HEK293 (cell line): ENCODE measurements around the gene THOC7.

Source experiments
- CTCF ChIA-PET: fragments of 350-600 bp; formaldehyde crosslinking; extraction: SDS; loops from one replicate; lab custom pipeline; 2021; ENCODE audit warnings: antibody characterized with exemption; lab: Yijun Ruan, JAX
- POLR2A ChIA-PET: fragments of 300-600 bp; formaldehyde crosslinking; extraction: SDS; loops from one replicate; lab custom pipeline; 2020; ENCODE audit warnings: antibody characterized with exemption, inconsistent platforms; lab: Yijun Ruan, JAX
- H3K27ac ChIP-seq: fragments of 200-500 bp; sonication (Bioruptor generic); 2 replicates; pipeline ENCODE4 v1.5.1; 2014; ENCODE audit warnings: low read depth, low read length, control low read depth, inconsistent platforms; ENCODE audit errors: extremely low read depth
- H3K36me3 ChIP-seq, 2 experiments: fragments of 200-500 bp in 1 of 2; sonication (Bioruptor generic) in 1 of 2; 1 replicate in 1 of 2; 2 replicates in 1 of 2; pipeline ENCODE4 v1.5.1; 2014 to 2017; ENCODE audit warnings: inconsistent platforms in 2 of 2, low read length in 2 of 2; ENCODE audit not compliant: control insufficient read depth in 2 of 2, insufficient read depth in 1 of 2
- H3K4me1 ChIP-seq: fragments of 200-500 bp; sonication (Bioruptor generic); 2 replicates; pipeline ENCODE4 v1.5.1; 2014; ENCODE audit warnings: mild to moderate bottlenecking, low read length, inconsistent platforms; ENCODE audit not compliant: control insufficient read depth, insufficient read depth
- H3K4me3 ChIP-seq: 2 replicates; pipeline ENCODE4 v1.5.1; 2011; ENCODE audit warnings: low read depth, mild to moderate bottlenecking, control low read depth, low read length, moderate library complexity
- H3K9me3 ChIP-seq: fragments of 200-500 bp; sonication (Bioruptor generic); 2 replicates; pipeline ENCODE4 v1.5.1; 2014; ENCODE audit warnings: low read depth, low read length, inconsistent platforms; ENCODE audit not compliant: control insufficient read depth, insufficient read depth
- BCL11A ChIP-seq: fragments of 450-650 bp; formaldehyde crosslinking; IDR thresholded peaks from 2 replicates; pipeline ENCODE4 v1.5.1; 2016; ENCODE audit warnings: low read depth, missing biosample characterization, missing genetic modification characterization
- GLIS2 ChIP-seq: fragments of 450-650 bp; formaldehyde crosslinking; IDR thresholded peaks from 2 replicates; pipeline ENCODE4 v1.5.1; 2016; ENCODE audit warnings: missing biosample characterization, missing genetic modification characterization
- ZNF133 ChIP-seq: fragments of 450-650 bp; formaldehyde crosslinking; IDR thresholded peaks from 2 replicates; pipeline ENCODE4 v1.5.1; 2016; ENCODE audit warnings: missing biosample characterization, missing genetic modification characterization
- ZNF146 ChIP-seq: fragments of 450-650 bp; formaldehyde crosslinking; IDR thresholded peaks from 2 replicates; pipeline ENCODE4 v1.5.1; 2016; ENCODE audit warnings: missing biosample characterization, missing genetic modification characterization
- ZNF223 ChIP-seq: fragments of 450-650 bp; formaldehyde crosslinking; IDR thresholded peaks from 2 replicates; pipeline ENCODE4 v1.5.1; 2016; ENCODE audit warnings: missing biosample characterization, missing genetic modification characterization
- ZNF394 ChIP-seq: fragments of 450-650 bp; formaldehyde crosslinking; IDR thresholded peaks from 2 replicates; pipeline ENCODE4 v1.5.1; 2016; ENCODE audit warnings: missing biosample characterization, missing genetic modification characterization, mild to moderate bottlenecking, moderate library complexity, borderline replicate concordance
- ZNF433 ChIP-seq: fragments of 450-650 bp; formaldehyde crosslinking; IDR thresholded peaks from 2 replicates; pipeline ENCODE4 v1.5.1; 2016; ENCODE audit warnings: missing biosample characterization, missing genetic modification characterization, low read depth
- ZNF544 ChIP-seq: fragments of 450-650 bp; formaldehyde crosslinking; IDR thresholded peaks from 2 replicates; pipeline ENCODE4 v1.5.0; 2017; ENCODE audit warnings: missing biosample characterization, missing genetic modification characterization
- ZNF660 ChIP-seq: fragments of 450-650 bp; IDR thresholded peaks from 2 replicates; pipeline ENCODE4 v1.5.1; 2018; ENCODE audit warnings: missing biosample characterization, mild to moderate bottlenecking, missing genetic modification characterization
- ZNF670 ChIP-seq: fragments of 450-650 bp; formaldehyde crosslinking; IDR thresholded peaks from 2 replicates; pipeline ENCODE4 v1.5.1; 2016; ENCODE audit warnings: missing biosample characterization, missing genetic modification characterization, low read depth
- ZNF791 ChIP-seq: fragments of 450-650 bp; formaldehyde crosslinking; IDR thresholded peaks from 2 replicates; pipeline ENCODE4 v1.5.1; 2016; ENCODE audit warnings: missing biosample characterization, missing genetic modification characterization
- ZNF830 ChIP-seq: fragments of 450-650 bp; IDR thresholded peaks from 2 replicates; pipeline ENCODE4 v1.5.0; 2018; ENCODE audit warnings: missing biosample characterization, missing genetic modification characterization, low read depth, mild to moderate bottlenecking, moderate library complexity
- TF ChIP-seq, protein P1 (sequence below): fragments of 450-650 bp; formaldehyde crosslinking; IDR thresholded peaks from 2 replicates; pipeline ENCODE4 v1.5.1; 2016; ENCODE audit warnings: missing biosample characterization, missing genetic modification characterization
- TF ChIP-seq, protein P2 (sequence below): fragments of 450-650 bp; formaldehyde crosslinking; IDR thresholded peaks from 2 replicates; pipeline ENCODE4 v1.5.1; 2016; ENCODE audit warnings: missing biosample characterization, missing genetic modification characterization, borderline replicate concordance
- TF ChIP-seq, protein P3 (sequence below): fragments of 450-650 bp; formaldehyde crosslinking; IDR thresholded peaks from 2 replicates; pipeline ENCODE4 v1.5.1; 2016; ENCODE audit warnings: missing biosample characterization, missing genetic modification characterization
- TF ChIP-seq, protein P4 (sequence below): fragments of 450-650 bp; formaldehyde crosslinking; conservative IDR thresholded peaks from 2 replicates; pipeline ENCODE4 v1.5.1; 2016; ENCODE audit warnings: low read depth, missing biosample characterization, missing genetic modification characterization
- TF ChIP-seq, protein P5 (sequence below): fragments of 450-650 bp; formaldehyde crosslinking; IDR thresholded peaks from 2 replicates; pipeline ENCODE4 v1.5.1; 2017; ENCODE audit warnings: missing biosample characterization, missing genetic modification characterization
- TF ChIP-seq, protein P6 (sequence below): fragments of 450-650 bp; formaldehyde crosslinking; IDR thresholded peaks from 2 replicates; pipeline ENCODE4 v1.5.1; 2016; ENCODE audit warnings: missing biosample characterization, missing genetic modification characterization

Gene THOC7

DNA sequence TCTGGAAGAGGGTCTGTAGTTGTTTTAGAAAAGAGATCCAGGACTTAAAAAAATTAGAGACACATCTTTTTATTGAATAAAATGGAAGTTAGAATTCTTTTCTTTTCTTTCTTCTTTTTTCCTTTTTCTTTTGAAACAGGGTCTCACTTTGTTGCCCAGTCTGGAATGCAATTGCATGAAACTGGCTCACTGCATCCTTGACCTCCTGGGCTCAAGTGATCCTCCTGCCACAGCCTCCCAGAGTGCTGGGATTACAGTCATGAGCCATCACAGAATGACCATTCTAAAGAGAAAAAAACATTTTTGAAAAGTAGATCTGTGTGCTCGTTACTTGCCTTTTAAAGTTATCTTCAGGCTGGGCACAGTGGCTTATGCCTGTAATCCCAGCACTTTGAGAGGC is 3.6 kb upstream of the THOC7 start (continued):
- TF ChIP-seq ZNF544 (tag by site-specific recombination) (no peak), ZNF133 (no peak), ZNF146 (no peak), BCL11A (no peak)
- TF ChIP-seq, protein P1, sequence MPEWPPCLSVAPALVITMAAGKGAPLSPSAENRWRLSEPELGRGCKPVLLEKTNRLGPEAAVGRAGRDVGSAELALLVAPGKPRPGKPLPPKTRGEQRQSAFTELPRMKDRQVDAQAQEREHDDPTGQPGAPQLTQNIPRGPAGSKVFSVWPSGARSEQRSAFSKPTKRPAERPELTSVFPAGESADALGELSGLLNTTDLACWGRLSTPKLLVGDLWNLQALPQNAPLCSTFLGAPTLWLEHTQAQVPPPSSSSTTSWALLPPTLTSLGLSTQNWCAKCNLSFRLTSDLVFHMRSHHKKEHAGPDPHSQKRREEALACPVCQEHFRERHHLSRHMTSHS (tag by site-specific recombination), result no peak
- TF ChIP-seq, protein P2, sequence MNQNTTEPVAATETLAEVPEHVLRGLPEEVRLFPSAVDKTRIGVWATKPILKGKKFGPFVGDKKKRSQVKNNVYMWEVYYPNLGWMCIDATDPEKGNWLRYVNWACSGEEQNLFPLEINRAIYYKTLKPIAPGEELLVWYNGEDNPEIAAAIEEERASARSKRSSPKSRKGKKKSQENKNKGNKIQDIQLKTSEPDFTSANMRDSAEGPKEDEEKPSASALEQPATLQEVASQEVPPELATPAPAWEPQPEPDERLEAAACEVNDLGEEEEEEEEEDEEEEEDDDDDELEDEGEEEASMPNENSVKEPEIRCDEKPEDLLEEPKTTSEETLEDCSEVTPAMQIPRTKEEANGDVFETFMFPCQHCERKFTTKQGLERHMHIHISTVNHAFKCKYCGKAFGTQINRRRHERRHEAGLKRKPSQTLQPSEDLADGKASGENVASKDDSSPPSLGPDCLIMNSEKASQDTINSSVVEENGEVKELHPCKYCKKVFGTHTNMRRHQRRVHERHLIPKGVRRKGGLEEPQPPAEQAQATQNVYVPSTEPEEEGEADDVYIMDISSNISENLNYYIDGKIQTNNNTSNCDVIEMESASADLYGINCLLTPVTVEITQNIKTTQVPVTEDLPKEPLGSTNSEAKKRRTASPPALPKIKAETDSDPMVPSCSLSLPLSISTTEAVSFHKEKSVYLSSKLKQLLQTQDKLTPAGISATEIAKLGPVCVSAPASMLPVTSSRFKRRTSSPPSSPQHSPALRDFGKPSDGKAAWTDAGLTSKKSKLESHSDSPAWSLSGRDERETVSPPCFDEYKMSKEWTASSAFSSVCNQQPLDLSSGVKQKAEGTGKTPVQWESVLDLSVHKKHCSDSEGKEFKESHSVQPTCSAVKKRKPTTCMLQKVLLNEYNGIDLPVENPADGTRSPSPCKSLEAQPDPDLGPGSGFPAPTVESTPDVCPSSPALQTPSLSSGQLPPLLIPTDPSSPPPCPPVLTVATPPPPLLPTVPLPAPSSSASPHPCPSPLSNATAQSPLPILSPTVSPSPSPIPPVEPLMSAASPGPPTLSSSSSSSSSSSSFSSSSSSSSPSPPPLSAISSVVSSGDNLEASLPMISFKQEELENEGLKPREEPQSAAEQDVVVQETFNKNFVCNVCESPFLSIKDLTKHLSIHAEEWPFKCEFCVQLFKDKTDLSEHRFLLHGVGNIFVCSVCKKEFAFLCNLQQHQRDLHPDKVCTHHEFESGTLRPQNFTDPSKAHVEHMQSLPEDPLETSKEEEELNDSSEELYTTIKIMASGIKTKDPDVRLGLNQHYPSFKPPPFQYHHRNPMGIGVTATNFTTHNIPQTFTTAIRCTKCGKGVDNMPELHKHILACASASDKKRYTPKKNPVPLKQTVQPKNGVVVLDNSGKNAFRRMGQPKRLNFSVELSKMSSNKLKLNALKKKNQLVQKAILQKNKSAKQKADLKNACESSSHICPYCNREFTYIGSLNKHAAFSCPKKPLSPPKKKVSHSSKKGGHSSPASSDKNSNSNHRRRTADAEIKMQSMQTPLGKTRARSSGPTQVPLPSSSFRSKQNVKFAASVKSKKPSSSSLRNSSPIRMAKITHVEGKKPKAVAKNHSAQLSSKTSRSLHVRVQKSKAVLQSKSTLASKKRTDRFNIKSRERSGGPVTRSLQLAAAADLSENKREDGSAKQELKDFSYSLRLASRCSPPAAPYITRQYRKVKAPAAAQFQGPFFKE (tag by site-specific recombination), result no peak

DNA sequence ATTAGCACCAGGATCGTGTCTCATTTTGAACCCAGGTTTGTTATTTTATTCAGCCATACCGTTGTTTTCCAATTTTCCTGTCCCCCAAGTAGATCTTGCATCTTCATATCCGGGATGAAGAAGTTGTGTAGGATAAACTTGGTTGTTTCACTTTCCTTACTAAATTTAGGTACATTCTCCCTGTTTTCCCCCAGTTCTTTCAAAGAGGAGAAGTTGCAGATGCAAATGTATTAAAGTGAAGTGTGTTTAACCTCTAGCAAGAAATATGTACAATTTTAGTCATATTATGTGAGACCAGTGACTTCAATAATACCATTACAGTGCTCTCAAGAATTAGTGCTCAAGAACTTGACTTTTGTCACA is 1.3 kb upstream of the THOC7 start:
- Histone ChIP-seq H3K4me3 (peak overlapping the region; percentile 96), H3K27ac (no peak overlapping the region), H3K9me3 (no peaks in the 10 kb centered on the region), H3K4me1 (no peaks in the 10 kb centered on the region; the same call in 1 of the 2 replicates), H3K36me3 (peaks cover 0 to 4% of the 10 kb centered on the region in 2 experiments; a peak in 1 of 3 replicates)
- no peak for TF ChIP-seq ZNF830 (tag by site-specific recombination)
- TF ChIP-seq, protein P3, sequence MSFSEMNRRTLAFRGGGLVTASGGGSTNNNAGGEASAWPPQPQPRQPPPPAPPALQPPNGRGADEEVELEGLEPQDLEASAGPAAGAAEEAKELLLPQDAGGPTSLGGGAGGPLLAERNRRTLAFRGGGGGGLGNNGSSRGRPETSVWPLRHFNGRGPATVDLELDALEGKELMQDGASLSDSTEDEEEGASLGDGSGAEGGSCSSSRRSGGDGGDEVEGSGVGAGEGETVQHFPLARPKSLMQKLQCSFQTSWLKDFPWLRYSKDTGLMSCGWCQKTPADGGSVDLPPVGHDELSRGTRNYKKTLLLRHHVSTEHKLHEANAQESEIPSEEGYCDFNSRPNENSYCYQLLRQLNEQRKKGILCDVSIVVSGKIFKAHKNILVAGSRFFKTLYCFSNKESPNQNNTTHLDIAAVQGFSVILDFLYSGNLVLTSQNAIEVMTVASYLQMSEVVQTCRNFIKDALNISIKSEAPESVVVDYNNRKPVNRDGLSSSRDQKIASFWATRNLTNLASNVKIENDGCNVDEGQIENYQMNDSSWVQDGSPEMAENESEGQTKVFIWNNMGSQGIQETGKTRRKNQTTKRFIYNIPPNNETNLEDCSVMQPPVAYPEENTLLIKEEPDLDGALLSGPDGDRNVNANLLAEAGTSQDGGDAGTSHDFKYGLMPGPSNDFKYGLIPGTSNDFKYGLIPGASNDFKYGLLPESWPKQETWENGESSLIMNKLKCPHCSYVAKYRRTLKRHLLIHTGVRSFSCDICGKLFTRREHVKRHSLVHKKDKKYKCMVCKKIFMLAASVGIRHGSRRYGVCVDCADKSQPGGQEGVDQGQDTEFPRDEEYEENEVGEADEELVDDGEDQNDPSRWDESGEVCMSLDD (tag by site-specific recombination), result no peak
- TF ChIP-seq, protein P4, sequence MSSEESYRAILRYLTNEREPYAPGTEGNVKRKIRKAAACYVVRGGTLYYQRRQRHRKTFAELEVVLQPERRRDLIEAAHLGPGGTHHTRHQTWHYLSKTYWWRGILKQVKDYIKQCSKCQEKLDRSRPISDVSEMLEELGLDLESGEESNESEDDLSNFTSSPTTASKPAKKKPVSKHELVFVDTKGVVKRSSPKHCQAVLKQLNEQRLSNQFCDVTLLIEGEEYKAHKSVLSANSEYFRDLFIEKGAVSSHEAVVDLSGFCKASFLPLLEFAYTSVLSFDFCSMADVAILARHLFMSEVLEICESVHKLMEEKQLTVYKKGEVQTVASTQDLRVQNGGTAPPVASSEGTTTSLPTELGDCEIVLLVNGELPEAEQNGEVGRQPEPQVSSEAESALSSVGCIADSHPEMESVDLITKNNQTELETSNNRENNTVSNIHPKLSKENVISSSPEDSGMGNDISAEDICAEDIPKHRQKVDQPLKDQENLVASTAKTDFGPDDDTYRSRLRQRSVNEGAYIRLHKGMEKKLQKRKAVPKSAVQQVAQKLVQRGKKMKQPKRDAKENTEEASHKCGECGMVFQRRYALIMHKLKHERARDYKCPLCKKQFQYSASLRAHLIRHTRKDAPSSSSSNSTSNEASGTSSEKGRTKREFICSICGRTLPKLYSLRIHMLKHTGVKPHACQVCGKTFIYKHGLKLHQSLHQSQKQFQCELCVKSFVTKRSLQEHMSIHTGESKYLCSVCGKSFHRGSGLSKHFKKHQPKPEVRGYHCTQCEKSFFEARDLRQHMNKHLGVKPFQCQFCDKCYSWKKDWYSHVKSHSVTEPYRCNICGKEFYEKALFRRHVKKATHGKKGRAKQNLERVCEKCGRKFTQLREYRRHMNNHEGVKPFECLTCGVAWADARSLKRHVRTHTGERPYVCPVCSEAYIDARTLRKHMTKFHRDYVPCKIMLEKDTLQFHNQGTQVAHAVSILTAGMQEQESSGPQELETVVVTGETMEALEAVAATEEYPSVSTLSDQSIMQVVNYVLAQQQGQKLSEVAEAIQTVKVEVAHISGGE (tag by site-specific recombination), result no peak
- TF ChIP-seq ZNF660 (tag by site-specific recombination), result no peak
- no peak for TF ChIP-seq ZNF670 (tag by site-specific recombination)
- TF ChIP-seq, protein P5, sequence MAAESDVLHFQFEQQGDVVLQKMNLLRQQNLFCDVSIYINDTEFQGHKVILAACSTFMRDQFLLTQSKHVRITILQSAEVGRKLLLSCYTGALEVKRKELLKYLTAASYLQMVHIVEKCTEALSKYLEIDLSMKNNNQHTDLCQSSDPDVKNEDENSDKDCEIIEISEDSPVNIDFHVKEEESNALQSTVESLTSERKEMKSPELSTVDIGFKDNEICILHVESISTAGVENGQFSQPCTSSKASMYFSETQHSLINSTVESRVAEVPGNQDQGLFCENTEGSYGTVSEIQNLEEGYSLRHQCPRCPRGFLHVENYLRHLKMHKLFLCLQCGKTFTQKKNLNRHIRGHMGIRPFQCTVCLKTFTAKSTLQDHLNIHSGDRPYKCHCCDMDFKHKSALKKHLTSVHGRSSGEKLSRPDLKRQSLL (tag by site-specific recombination), result no peak
- TF ChIP-seq, protein P6, sequence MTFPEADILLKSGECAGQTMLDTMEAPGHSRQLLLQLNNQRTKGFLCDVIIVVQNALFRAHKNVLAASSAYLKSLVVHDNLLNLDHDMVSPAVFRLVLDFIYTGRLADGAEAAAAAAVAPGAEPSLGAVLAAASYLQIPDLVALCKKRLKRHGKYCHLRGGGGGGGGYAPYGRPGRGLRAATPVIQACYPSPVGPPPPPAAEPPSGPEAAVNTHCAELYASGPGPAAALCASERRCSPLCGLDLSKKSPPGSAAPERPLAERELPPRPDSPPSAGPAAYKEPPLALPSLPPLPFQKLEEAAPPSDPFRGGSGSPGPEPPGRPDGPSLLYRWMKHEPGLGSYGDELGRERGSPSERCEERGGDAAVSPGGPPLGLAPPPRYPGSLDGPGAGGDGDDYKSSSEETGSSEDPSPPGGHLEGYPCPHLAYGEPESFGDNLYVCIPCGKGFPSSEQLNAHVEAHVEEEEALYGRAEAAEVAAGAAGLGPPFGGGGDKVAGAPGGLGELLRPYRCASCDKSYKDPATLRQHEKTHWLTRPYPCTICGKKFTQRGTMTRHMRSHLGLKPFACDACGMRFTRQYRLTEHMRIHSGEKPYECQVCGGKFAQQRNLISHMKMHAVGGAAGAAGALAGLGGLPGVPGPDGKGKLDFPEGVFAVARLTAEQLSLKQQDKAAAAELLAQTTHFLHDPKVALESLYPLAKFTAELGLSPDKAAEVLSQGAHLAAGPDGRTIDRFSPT (tag by site-specific recombination), result no peak
- no peak for TF ChIP-seq GLIS2 (tag by site-specific recombination)
- TF ChIP-seq ZNF791, result no peak
- no peak for TF ChIP-seq ZNF394 (tag by site-specific recombination)
- no peak for TF ChIP-seq ZNF223 (tag by site-specific recombination)
- no peak for TF ChIP-seq ZNF433 (tag by site-specific recombination)
- ChIA-PET POLR2A (no interaction called here), CTCF (interaction anchor here (0.6 kb wide), 1 partner anchor 12 kb away, joined by 3 read pairs; no protein-coding TSS in a partner anchor)
